Measurements from ENCODE around the gene HOGA1.

The HOGA1 gene

GRCh38 chr10:97547962-97548361, 36.2 kb upstream of the HOGA1 start:
- H3K27me3 ChIP-seq (ENCODE audit: low read depth, low read length), result no peaks in the 10 kb centered on the region
- H3K9me3 ChIP-seq (ENCODE audit: insufficient read depth, low read length), result no peaks in the 10 kb centered on the region
- no peak overlapping the region for H3K4me2 ChIP-seq (ENCODE audit: low read length)
- H3K4me1 ChIP-seq (ENCODE audit: low read length), result peaks cover 4% of the 10 kb centered on the region; the same call in 1 of the 2 replicates
- H3K4me3 ChIP-seq (ENCODE audit: low read length), result no peak overlapping the region
- H3K9ac ChIP-seq (ENCODE audit: low read length), result no peak overlapping the region
- no peaks in the 10 kb centered on the region for H3K79me2 ChIP-seq (ENCODE audit: low read length)
- TF ChIP-seq, protein P1, sequence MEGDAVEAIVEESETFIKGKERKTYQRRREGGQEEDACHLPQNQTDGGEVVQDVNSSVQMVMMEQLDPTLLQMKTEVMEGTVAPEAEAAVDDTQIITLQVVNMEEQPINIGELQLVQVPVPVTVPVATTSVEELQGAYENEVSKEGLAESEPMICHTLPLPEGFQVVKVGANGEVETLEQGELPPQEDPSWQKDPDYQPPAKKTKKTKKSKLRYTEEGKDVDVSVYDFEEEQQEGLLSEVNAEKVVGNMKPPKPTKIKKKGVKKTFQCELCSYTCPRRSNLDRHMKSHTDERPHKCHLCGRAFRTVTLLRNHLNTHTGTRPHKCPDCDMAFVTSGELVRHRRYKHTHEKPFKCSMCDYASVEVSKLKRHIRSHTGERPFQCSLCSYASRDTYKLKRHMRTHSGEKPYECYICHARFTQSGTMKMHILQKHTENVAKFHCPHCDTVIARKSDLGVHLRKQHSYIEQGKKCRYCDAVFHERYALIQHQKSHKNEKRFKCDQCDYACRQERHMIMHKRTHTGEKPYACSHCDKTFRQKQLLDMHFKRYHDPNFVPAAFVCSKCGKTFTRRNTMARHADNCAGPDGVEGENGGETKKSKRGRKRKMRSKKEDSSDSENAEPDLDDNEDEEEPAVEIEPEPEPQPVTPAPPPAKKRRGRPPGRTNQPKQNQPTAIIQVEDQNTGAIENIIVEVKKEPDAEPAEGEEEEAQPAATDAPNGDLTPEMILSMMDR (IDR thresholded peaks at IDR 0.05; ENCODE audit: low read depth, low read length), result no peak
- TF ChIP-seq EZH2phosphoT487 (IDR thresholded peaks at IDR 0.05; ENCODE audit: low read depth), result no peak
- H4K20me1 ChIP-seq (ENCODE audit: insufficient read depth, low read length), result no peaks in the 10 kb centered on the region
- no peak overlapping the region for H3K27ac ChIP-seq (ENCODE audit: low read length)
- no peak overlapping the region for H2AFZ ChIP-seq (ENCODE audit: low read depth, low read length)
- no peaks in the 10 kb centered on the region for H3K36me3 ChIP-seq (replicated peaks; ENCODE audit: low read depth, low read length)

GRCh38 chr10:97548828-97549455, 35.2 kb upstream of the HOGA1 start:
- no peaks in the 10 kb centered on the region for H4K20me1 ChIP-seq (ENCODE audit: insufficient read depth, low read length)
- no peak overlapping the region for H3K4me2 ChIP-seq (ENCODE audit: low read length)
- no peaks in the 10 kb centered on the region for H3K79me2 ChIP-seq (ENCODE audit: low read length)
- H3K9ac ChIP-seq (ENCODE audit: low read length), result no peak overlapping the region
- no peak overlapping the region for H3K27ac ChIP-seq (ENCODE audit: low read length)
- H2AFZ ChIP-seq (ENCODE audit: low read depth, low read length), result no peak overlapping the region
- H3K27me3 ChIP-seq (ENCODE audit: low read depth, low read length), result no peaks in the 10 kb centered on the region
- no peaks in the 10 kb centered on the region for H3K36me3 ChIP-seq (replicated peaks; ENCODE audit: low read depth, low read length)
- no peaks in the 10 kb centered on the region for H3K9me3 ChIP-seq (ENCODE audit: insufficient read depth, low read length)
- TF ChIP-seq, protein P1 (IDR thresholded peaks at IDR 0.05; ENCODE audit: low read depth, low read length), result no peak
- TF ChIP-seq EZH2phosphoT487 (IDR thresholded peaks at IDR 0.05; ENCODE audit: low read depth), result no peak
- no peaks in the 10 kb centered on the region for H3K4me1 ChIP-seq (ENCODE audit: low read length)
- H3K4me3 ChIP-seq (ENCODE audit: low read length), result no peak overlapping the region

- H3K4me2 ChIP-seq (ENCODE audit: low read length), result no peak overlapping the region
- no peak for TF ChIP-seq EZH2phosphoT487 (IDR thresholded peaks at IDR 0.05; ENCODE audit: low read depth)
- TF ChIP-seq, protein P1 (IDR thresholded peaks at IDR 0.05; ENCODE audit: low read depth, low read length), result no peak
These were observed 34.4 kb upstream of the HOGA1 start for GRCh38 chr10:97549587-97550322.

DNA sequence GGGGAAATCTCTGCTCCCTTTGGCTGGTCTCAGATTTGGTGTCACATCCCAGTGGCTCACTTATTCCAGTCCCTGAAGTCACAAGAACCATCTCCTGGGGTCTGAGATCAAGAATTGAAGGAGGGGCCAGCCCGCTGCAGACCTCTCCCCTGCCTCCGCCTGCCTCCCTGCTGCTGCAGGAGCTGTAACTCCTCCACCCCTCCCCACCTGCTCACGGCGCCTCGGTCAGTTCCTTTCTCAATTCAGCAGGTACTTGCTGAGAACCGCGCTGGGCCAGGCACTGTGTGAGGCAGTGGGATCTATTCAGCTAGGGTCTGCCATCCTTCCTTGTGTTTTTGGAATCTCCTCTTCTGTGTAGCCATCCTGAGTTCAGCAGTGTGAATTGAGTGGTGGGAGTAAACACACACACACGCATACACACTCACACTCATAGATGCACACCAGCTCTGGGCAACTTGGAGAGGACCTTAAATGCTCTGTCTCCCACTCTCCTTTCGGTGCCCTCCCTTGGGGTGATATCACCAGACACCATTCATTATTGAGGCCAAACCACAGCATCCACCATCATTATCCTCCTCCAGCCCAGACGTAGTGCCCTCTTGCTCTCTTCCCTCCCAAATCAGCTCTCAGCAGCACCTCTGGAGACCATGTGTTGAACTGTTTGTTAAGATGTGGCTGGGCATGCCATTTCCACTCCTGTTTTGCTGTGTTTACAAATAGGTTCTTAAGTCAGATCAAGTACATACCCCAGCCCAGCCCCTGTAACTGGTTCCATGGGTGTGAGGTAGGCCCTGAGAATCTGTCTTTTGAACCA, 33.6 kb upstream of the HOGA1 start:
- Histone ChIP-seq H3K36me3 (replicated peaks; ENCODE audit: low read depth, low read length) (no peaks in the 10 kb centered on the region), H4K20me1 (ENCODE audit: insufficient read depth, low read length) (no peaks in the 10 kb centered on the region), H3K9ac (ENCODE audit: low read length) (no peak overlapping the region), H3K9me3 (ENCODE audit: insufficient read depth, low read length) (no peaks in the 10 kb centered on the region), H3K4me1 (ENCODE audit: low read length) (no peaks in the 10 kb centered on the region), H3K79me2 (ENCODE audit: low read length) (no peaks in the 10 kb centered on the region), H3K27me3 (ENCODE audit: low read depth, low read length) (no peaks in the 10 kb centered on the region), H3K27ac (ENCODE audit: low read length) (no peak overlapping the region), H3K4me2 (ENCODE audit: low read length) (no peak overlapping the region), H3K4me3 (ENCODE audit: low read length) (no peak overlapping the region), H2AFZ (ENCODE audit: low read depth, low read length) (no peak overlapping the region)
- no peak for TF ChIP-seq EZH2phosphoT487 (IDR thresholded peaks at IDR 0.05; ENCODE audit: low read depth)
- TF ChIP-seq, protein P1 (IDR thresholded peaks at IDR 0.05; ENCODE audit: low read depth, low read length), result no peak

More at GRCh38 chr10:97549587-97550322, 34.4 kb upstream of the HOGA1 start:
- Histone ChIP-seq H3K9me3 (ENCODE audit: insufficient read depth, low read length) (no peaks in the 10 kb centered on the region), H3K27ac (ENCODE audit: low read length) (no peak overlapping the region), H3K9ac (ENCODE audit: low read length) (no peak overlapping the region), H3K79me2 (ENCODE audit: low read length) (no peaks in the 10 kb centered on the region), H2AFZ (ENCODE audit: low read depth, low read length) (no peak overlapping the region), H3K4me3 (ENCODE audit: low read length) (no peak overlapping the region), H3K27me3 (ENCODE audit: low read depth, low read length) (no peaks in the 10 kb centered on the region), H3K4me1 (ENCODE audit: low read length) (no peaks in the 10 kb centered on the region), H3K36me3 (replicated peaks; ENCODE audit: low read depth, low read length) (no peaks in the 10 kb centered on the region), H4K20me1 (ENCODE audit: insufficient read depth, low read length) (no peaks in the 10 kb centered on the region)
